ENCODE measurements around the gene NSMCE3. TPM values are rescaled to one million over a fixed set of nuclear protein-coding genes. Genes with fewer than 3 reads are reported as not detected.

NSMCE3 gene
- total RNA-seq, 2 donors from 2014 or later, result 10.0 to 11.1 TPM

GRCh38 chr15:29294732-29295325 is 25.2 kb upstream of the NSMCE3 start:
- ATAC-seq (ENCODE audit: insufficient number of reproducible peaks, low FRiP score, low read depth), result no peak
- Histone ChIP-seq H3K4me3 (no peak overlapping the region), H3K27me3 (replicated peaks; ENCODE audit: insufficient read depth) (no peaks in the 10 kb centered on the region), H3K9me3 (no peaks in the 10 kb centered on the region), H3K4me1 (ENCODE audit: control insufficient read depth in 1 of 2, low read depth in 2 of 2) (no peaks in the 10 kb centered on the region), H3K27ac (no peak overlapping the region), H3K36me3 (no peaks in the 10 kb centered on the region)
- DNase-seq (ENCODE audit: low spot score), result no peak
- no peak for TF ChIP-seq CTCF (IDR thresholded peaks at IDR 0.05)

- Histone ChIP-seq H3K27ac (no peak overlapping the region), H3K9me3 (no peaks in the 10 kb centered on the region), H3K4me1 (ENCODE audit: control insufficient read depth in 1 of 2, low read depth in 2 of 2) (no peaks in the 10 kb centered on the region), H3K36me3 (no peaks in the 10 kb centered on the region), H3K4me3 (no peak overlapping the region), H3K27me3 (replicated peaks; ENCODE audit: insufficient read depth) (no peaks in the 10 kb centered on the region)
- DNase-seq (ENCODE audit: low spot score), result no peak
- TF ChIP-seq CTCF (IDR thresholded peaks at IDR 0.05), result no peak
- ATAC-seq (ENCODE audit: insufficient number of reproducible peaks, low FRiP score, low read depth), result no peak
Observed at GRCh38 chr15:29291067-29291845, 21.6 kb upstream of the NSMCE3 start.

DNA sequence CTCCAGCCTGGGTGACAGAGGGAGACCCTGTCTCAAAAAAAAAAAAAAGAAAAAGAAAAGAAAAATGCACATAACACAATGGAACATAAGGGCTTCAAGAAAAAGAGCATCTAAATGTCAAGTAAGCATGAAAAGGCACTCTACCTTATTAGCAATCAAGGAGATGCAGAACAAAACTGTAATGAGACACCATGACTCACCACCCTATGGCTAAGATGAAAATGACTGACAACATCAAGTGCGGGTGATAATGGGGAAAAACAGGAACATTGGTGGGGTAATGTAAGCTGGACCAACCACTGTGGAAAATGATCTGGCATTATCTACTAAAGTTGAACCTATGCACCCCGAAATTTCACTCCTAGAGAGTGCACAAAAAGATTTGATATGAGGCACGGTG is 19.6 kb upstream of the NSMCE3 start:
- H3K9me3 ChIP-seq, result no peaks in the 10 kb centered on the region
- ATAC-seq (ENCODE audit: insufficient number of reproducible peaks, low FRiP score, low read depth) (no peak), DNase-seq (ENCODE audit: low spot score) (no peak)
- no peak overlapping the region for H3K27ac ChIP-seq
- no peaks in the 10 kb centered on the region for H3K36me3 ChIP-seq
- no peak for TF ChIP-seq CTCF (IDR thresholded peaks at IDR 0.05)
- H3K4me1 ChIP-seq (ENCODE audit: control insufficient read depth in 1 of 2, low read depth in 2 of 2), result no peaks in the 10 kb centered on the region
- H3K4me3 ChIP-seq, result no peak overlapping the region
- H3K27me3 ChIP-seq (replicated peaks; ENCODE audit: insufficient read depth), result no peaks in the 10 kb centered on the region

DNA sequence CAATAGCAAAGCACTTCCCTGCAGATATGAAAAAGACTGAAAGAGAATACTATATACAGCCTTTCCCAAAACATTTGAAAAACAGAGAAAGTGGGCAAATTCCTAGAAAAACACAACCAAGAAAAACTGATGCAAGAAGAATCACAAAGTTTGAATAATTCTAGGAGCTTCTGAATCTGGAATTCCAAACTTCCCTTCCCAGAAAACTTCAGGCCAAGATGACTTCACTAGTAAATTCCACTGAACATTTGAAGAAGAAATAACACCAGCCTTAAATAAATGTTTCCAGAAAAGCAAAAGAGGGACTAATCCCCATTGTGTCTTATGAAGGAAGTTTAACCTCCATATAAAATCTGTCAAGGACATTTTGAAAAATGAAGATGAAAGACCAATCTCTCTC is 15.8 kb upstream of the NSMCE3 start:
- H3K36me3 ChIP-seq, result no peaks in the 10 kb centered on the region
- H3K27ac ChIP-seq, result no peak overlapping the region
- TF ChIP-seq CTCF (IDR thresholded peaks at IDR 0.05), result no peak

GRCh38 chr15:29283381-29283780 is 13.8 kb upstream of the NSMCE3 start:
- Histone ChIP-seq H3K9me3 (no peaks in the 10 kb centered on the region), H3K36me3 (no peaks in the 10 kb centered on the region), H3K27ac (no peak overlapping the region), H3K27me3 (replicated peaks; ENCODE audit: insufficient read depth) (no peaks in the 10 kb centered on the region), H3K4me1 (ENCODE audit: control insufficient read depth in 1 of 2, low read depth in 2 of 2) (no peaks in the 10 kb centered on the region), H3K4me3 (no peak overlapping the region)
- ATAC-seq (ENCODE audit: insufficient number of reproducible peaks, low FRiP score, low read depth) (no peak), DNase-seq (ENCODE audit: low spot score) (no peak)
- TF ChIP-seq CTCF (IDR thresholded peaks at IDR 0.05), result no peak

More for the DNA sequence above, 15.8 kb upstream of the NSMCE3 start:
- no peaks in the 10 kb centered on the region for H3K4me1 ChIP-seq (ENCODE audit: control insufficient read depth in 1 of 2, low read depth in 2 of 2)
- no peaks in the 10 kb centered on the region for H3K9me3 ChIP-seq
- DNase-seq (ENCODE audit: low spot score), result no peak
- no peak overlapping the region for H3K4me3 ChIP-seq
- ATAC-seq (ENCODE audit: insufficient number of reproducible peaks, low FRiP score, low read depth), result no peak
- no peaks in the 10 kb centered on the region for H3K27me3 ChIP-seq (replicated peaks; ENCODE audit: insufficient read depth)

All from thoracic aorta (tissue), 2 donors.